Epithelial cell of prostate (primary cell): ENCODE measurements around the gene SFXN3.

Experiments used
- DNase-seq: peaks from one replicate; pipeline ENCODE4 v3.0.0-alpha.2; 2011; ENCODE audit warnings: low read depth, low spot score
- H3K27ac ChIP-seq: fragments of 450-650 bp; 2 replicates; pipeline ENCODE4 v1.5.1; 2017; ENCODE audit warnings: mild to moderate bottlenecking

SFXN3 gene

GRCh38 chr10:101031128-101031795, at the start of gene SFXN3, which contains the start of gene PDZD7:
TSS of gene SFXN3 (plus strand) at chr10:101031234. CDS start at chr10:101034695, 3,461 bp downstream.
TSS of gene PDZD7 (minus strand) at chr10:101031129. CDS start at chr10:101030219, 910 bp downstream.
- H3K27ac ChIP-seq: peak within 1 kb of the TSS; percentile 94
- peak; percentile 78 for DNase-seq

DNA sequence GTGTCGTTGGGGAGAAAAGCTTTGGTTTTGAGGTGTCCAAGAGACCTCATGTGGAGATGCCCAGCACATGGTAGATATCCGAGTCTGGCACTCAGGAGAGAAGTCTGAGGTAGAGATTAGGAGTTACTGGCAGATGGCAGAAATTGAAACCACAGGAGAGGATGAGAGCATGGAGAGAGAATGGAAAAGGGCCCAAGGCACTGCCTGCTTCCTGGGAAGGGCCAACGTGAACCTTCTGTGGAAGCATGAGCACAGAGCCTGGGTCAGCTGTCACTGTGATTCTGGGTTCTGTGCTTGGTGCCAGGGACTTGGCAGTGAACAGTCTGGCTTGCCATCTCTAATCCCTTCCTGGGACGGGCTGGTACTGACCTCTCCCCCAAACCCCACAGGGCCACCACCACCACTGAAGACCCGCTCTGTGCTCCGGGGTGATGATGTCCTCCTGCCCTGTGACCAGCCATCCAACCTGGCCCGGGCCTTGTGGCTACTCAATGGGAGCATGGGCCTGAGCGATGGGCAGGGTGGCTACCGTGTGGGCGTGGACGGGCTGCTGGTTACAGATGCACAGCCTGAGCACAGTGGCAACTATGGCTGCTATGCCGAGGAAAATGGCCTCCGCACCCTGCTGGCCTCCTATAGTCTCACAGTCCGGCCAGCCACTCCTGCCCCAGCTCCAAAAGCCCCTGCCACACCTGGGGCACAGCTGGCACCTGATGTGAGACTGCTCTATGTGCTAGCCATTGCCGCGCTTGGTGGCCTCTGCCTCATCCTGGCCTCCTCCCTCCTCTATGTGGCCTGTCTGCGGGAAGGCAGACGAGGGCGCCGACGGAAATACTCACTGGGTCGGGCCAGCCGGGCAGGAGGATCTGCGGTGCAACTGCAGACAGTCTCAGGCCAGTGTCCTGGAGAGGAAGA, 47.9 kb upstream of the SFXN3 start:
- H3K27ac ChIP-seq: no peak overlapping the region
- DNase-seq: no peak

DNA sequence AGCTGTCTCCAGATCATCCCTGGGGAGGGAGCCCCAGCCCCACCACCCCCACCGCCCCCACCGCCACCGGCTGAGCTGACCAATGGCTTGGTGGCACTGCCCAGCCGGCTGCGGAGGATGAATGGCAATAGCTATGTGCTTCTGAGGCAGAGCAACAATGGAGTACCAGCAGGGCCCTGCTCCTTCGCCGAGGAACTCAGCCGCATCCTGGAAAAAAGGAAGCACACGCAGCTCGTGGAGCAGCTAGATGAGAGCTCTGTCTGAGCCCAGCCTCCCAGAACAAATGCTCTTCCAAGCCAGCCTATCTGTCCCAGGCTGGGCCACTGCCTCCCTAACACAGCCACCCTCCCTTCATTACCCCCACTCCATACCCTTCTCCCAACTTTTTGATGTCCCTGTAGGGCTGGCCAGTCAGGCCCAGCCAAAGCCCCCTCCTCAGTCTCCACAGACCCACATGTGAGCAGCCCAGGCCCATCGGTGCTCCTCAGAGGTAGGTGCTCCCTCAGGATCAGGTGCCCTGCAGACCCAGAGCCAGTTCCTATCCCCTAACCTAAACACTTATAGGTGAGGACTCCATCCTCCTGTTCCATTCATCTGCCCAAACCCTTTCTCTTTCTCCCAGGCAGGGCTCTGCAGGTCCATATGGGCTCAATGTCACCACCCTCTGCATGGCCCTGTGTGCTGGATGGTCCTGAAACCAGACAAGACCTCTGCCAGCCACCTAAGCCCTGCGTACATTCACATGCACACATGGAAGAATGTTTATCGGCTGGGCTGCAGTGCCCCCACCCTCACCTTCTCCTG, 47.0 kb upstream of the SFXN3 start:
- H3K27ac ChIP-seq: no peak overlapping the region
- no peak for DNase-seq

- H3K27ac ChIP-seq: no peak overlapping the region
- no peak for DNase-seq
Observed at GRCh38 chr10:100984672-100985177, 46.3 kb upstream of the SFXN3 start.

- no peak overlapping the region for H3K27ac ChIP-seq
- DNase-seq: no peak
Observed at GRCh38 chr10:100985336-100985735, 45.7 kb upstream of the SFXN3 start.

GRCh38 chr10:100986623-100986951, 44.4 kb upstream of the SFXN3 start:
- DNase-seq: no peak
- H3K27ac ChIP-seq: peak overlapping the region; percentile 81

- DNase-seq: no peak
- H3K27ac ChIP-seq: peak within 1 kb of the TSS; percentile 81
Observed at GRCh38 chr10:100986952-100987684, 43.9 kb upstream of the SFXN3 start, which contains the start of the genes MRPL43 and TWNK. TSS of gene MRPL43 (minus strand) at chr10:100987497. CDS start at chr10:100987443, 54 bp downstream. TSS of gene TWNK (plus strand) at chr10:100987543. CDS start at chr10:100988211, 668 bp downstream.

DNA sequence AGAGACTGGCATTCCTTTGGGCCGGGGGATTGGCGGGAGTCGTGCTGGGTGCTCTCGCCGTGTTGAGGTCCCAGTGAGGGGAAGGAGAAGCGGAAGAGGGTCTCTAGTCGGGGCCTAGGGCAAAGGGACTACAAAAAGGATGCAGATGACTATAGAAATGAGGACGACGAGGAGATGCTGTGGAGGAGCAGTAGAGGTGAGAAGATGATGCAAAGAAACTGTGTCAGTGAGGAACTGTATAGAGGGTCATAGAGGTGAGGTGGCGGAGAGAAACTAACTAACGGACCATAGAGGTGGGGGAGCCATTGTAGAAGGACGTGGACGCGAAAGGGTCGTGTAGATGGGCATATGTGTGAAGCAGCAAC, 43.4 kb upstream of the SFXN3 start:
- H3K27ac ChIP-seq: peak overlapping the region; percentile 81
- no peak for DNase-seq

DNA sequence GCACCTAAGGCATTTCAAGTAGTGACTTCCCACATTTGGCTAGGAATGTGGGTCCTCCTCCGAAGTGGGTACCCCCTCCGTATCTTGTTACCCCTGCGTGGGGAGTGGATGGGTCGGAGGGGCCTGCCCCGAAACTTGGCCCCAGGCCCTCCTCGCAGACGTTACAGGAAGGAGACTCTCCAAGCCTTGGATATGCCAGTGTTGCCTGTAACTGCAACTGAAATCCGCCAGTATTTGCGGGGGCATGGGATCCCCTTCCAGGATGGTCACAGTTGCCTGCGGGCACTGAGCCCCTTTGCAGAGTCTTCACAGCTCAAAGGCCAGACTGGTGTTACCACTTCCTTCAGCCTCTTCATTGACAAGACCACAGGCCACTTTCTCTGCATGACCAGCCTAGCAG, 42.9 kb upstream of the SFXN3 start:
- no peak for DNase-seq
- no peak overlapping the region for H3K27ac ChIP-seq

- H3K27ac ChIP-seq: no peak overlapping the region
- no peak for DNase-seq
Observed at GRCh38 chr10:100989088-100989487, 41.9 kb upstream of the SFXN3 start.

- H3K27ac ChIP-seq: no peak overlapping the region
Observed at GRCh38 chr10:100993986-100994708, 36.9 kb upstream of the SFXN3 start.

DNA sequence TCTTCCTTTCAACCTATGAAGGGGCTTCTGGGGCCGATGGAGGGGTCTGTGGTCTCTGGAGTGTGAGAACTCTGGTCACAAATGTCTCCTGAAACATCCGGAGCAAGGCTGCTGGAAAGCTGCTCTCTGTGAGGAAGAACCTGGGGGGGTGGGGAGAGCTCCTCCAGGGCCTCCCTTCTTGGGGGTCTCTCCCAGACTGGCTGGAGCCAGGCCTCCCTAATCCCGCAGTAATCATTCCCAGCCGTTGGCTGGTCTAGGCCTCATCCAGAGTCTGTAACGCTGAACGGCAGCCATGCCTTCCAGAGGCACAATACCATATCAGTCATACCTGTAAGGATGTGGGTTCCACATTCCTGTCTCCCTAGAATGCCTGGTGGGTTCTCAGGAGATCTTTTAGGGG, 35.9 kb upstream of the SFXN3 start:
- no peak overlapping the region for H3K27ac ChIP-seq
- DNase-seq: no peak

More at GRCh38 chr10:100993986-100994708, 36.9 kb upstream of the SFXN3 start:
- no peak for DNase-seq

GRCh38 chr10:100996678-100997359, 34.2 kb upstream of the SFXN3 start:
- peak overlapping the region; percentile 91 for H3K27ac ChIP-seq
- no peak for DNase-seq

DNA sequence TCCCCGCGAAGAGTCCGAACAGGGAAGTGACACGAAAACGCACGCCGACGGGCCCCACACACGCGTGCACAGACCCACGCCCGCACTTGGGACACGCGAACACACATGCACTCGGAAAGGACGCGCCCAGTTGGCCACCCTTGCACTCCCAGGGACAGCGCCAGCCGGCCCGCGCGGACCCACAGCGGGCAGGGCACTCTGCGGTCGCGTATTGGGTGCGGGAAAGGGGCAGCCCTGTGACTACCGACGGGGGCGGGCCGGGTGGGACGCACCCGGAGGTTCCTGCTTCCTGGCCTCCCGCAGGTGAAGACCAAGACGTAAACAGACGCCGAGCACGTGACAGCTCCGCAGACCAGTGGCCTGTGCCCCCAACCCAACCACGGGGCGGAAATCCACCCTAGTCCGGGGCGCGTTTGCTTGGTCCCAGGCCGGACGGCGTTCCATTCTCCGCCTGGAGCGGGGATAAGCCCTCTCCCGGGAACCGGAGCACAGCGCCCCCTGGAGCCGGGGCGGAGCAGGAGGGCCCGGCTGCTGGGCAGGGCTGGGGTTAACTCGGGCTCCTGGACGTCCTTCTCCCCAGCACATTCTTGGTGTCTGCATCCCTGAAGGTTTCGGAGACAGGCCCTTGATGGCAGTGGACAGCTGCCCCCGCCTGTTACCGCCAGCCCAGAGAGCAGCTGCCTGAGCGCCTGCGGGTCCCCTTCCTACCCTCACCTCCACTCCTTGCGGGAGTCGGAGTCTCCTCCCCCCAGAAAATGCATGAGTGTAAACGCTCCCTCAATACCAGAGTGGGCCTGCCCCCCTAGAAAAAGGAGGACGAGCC, 33.5 kb upstream of the SFXN3 start:
- no peak for DNase-seq
- peak overlapping the region; percentile 91 for H3K27ac ChIP-seq

DNA sequence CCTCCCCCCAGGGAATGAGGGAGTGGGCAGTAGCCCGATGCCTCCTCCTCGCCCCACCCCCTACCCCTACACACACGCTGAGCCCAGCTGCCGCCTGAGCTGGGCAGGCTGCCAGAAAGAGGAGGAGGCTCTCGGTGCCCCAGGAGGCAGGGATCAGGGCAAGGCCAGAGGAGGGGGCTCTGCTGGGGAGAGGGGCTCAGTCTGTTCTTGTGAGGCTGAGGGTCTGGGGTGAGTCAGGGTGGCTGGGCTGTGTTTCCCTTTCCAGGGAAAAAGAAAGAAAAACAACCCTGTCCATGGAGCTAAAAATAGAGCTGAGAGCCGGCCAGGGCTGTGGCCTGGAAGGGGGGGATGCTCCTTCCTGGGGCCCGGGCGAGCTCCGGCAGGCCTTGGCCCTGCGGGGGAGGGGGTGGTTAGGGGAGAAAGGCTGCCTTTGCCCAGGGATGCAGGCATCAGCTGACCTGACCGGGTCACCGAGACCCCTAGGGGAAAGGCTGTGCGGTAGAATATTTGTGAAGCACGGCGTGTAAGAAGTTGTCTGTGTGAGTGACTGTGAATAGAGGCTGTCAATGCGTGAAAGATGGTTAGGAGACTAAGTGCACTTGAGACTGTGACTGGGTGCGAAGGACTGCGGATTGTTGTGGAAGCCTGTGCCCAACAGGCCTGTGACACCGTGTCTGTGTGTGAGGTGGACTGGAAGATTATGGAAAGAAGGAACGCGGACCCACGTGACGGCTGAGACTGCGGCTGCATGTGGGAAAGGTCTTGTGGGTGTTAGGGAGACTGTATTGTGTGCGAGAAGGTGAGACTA, 32.6 kb upstream of the SFXN3 start:
- no peak for DNase-seq
- H3K27ac ChIP-seq: peak overlapping the region; percentile 91

DNA sequence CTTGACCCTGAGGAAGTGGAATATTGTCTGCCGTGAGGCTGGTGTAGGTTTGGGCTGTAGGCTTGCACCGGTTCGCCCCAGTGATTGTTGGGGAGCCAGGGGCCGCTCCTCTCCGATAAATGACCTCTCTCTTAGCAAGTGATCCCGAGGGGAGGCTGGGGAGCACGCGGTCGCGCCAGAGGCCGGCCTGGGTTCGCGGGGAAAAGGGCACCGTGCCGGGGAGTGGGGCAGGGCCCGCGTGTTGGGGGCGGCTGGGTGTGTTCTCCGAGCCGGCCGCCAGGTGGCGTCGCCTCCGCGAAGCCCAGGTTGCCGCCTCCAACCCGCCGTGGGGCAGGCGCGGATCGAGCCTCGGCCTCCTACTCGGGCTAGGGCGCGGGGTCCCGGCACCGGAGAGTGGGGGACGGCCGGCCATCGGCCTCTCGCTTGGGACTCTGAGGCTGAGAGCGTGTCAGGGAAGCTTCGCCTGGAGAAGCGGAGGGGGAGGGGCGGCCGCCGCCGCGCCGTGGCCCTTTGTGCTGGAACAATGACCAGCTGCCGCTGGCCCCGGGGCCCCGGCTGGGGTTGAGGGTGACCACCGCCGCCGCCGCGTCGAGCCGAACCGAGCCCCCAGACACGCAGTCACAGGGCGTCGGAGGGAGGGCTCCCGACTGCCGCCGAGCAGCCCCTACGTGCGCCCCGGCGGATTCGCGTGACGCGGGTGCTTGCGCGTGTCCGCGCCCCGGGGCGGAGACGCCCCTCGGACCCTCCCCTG, 31.9 kb upstream of the SFXN3 start:
- H3K27ac ChIP-seq: peak overlapping the region; percentile 91
- DNase-seq: no peak
